AG08396 (cell line): ENCODE data around the gene TCEANC2.
"Not testable (repeated sequence)": the region's sequence is repeated elsewhere in the genome, so short reads cannot be mapped to it uniquely, and the experiment has no call there.

ENCODE experiments used
- DNase-seq: peaks from one replicate; pipeline ENCODE4 v3.0.0; 2012; ENCODE audit warnings: low spot score, mixed read lengths

Gene TCEANC2

GRCh38 chr1:54086754-54087153 lies 33.3 kb downstream of the TCEANC2 start:
- DNase-seq = no peak

- DNase-seq = no peak
Measured at GRCh38 chr1:54088385-54088784, 35.0 kb downstream of the TCEANC2 start.

- no peak for DNase-seq
Measured at GRCh38 chr1:54091666-54092065, 38.3 kb downstream of the TCEANC2 start.

- no peak for DNase-seq
Measured at GRCh38 chr1:54094001-54094729, 40.8 kb downstream of the TCEANC2 start.

GRCh38 chr1:54094730-54095105 lies 41.3 kb downstream of the TCEANC2 start:
- DNase-seq = not testable (repeated sequence)

- no peak for DNase-seq
Measured at GRCh38 chr1:54095546-54096226, 42.3 kb downstream of the TCEANC2 start.

- DNase-seq = no peak
Measured at GRCh38 chr1:54096227-54096876, 42.9 kb downstream of the TCEANC2 start.

- no peak for DNase-seq
Measured at GRCh38 chr1:54096877-54097240, 43.5 kb downstream of the TCEANC2 start.

GRCh38 chr1:54099061-54099610 lies 45.7 kb downstream of the TCEANC2 start:
- no peak for DNase-seq

GRCh38 chr1:54100500-54100899 lies 47.1 kb downstream of the TCEANC2 start:
- DNase-seq = no peak

GRCh38 chr1:54103414-54103813 lies 50.0 kb downstream of the TCEANC2 start:
- no peak for DNase-seq

- DNase-seq = not testable (repeated sequence)
Measured at GRCh38 chr1:54104613-54105012, 51.2 kb downstream of the TCEANC2 start.

GRCh38 chr1:54105080-54105479 lies 51.7 kb downstream of the TCEANC2 start:
- no peak for DNase-seq

- DNase-seq = no peak
Measured at GRCh38 chr1:54105736-54106269, 52.4 kb downstream of the TCEANC2 start.

GRCh38 chr1:54107131-54107530 lies 53.7 kb downstream of the TCEANC2 start:
- no peak for DNase-seq

- DNase-seq = no peak
Measured at GRCh38 chr1:54108156-54108555, 54.7 kb downstream of the TCEANC2 start.

- no peak for DNase-seq
Measured at GRCh38 chr1:54109129-54110090, 56.0 kb downstream of the TCEANC2 start.

- no peak for DNase-seq
Measured at GRCh38 chr1:54110996-54111395, 57.6 kb downstream of the TCEANC2 start.

- no peak for DNase-seq
Measured at GRCh38 chr1:54111624-54112023, 58.2 kb downstream of the TCEANC2 start.

GRCh38 chr1:54112027-54112426 lies 58.6 kb downstream of the TCEANC2 start:
- no peak for DNase-seq

GRCh38 chr1:54112705-54113368 lies 59.4 kb downstream of the TCEANC2 start:
- no peak for DNase-seq
